HCT116 (cell line): Measurements from ENCODE around the gene COBL. TPM values are rescaled to one million over a fixed set of nuclear protein-coding genes. Genes with fewer than 3 reads are reported as not detected.

Source experiments
- ATAC-seq: fragments of 200-7000 bp; cut with Tn5 transposase; 2 replicates; pipeline ENCODE4 v1.9.1; 2020; ENCODE audit warnings: mild to moderate bottlenecking, moderate library complexity
- BruUV-seq: library from RNA; stranded (reverse); fragments of 400-500 nt; replicated peaks from 2 replicates; lab custom pipeline; 2021; lab: Mats Ljungman, UMichigan
- CTCF ChIA-PET: fragments of 300-600 bp; sonication (Branson Sonifier 250); formaldehyde crosslinking; loops from one replicate; lab custom pipeline; 2021; ENCODE audit warnings: antibody characterized with exemption; lab: Charles Lee
- POLR2A ChIA-PET: fragments of 300-600, 350-600 bp; sonication (Branson Sonifier 250); formaldehyde crosslinking; loops from one replicate; lab custom pipeline; 2021; ENCODE audit warnings: antibody characterized with exemption; lab: Charles Lee
- RAD21 ChIA-PET, 2 experiments: fragments of 300-600 bp; sonication (Branson Sonifier 250); formaldehyde crosslinking; loops; one replicate each; lab custom pipeline; 2023; ENCODE audit warnings: low total read pairs in 2 of 2; ENCODE audit not compliant: uncharacterized antibody in 2 of 2, unreplicated experiment in 2 of 2, low non-redundant PET in 1 of 2; lab: Charles Lee
- DNase-seq: peaks from one replicate; pipeline ENCODE4 v3.0.0-alpha.2; 2010; ENCODE audit warnings: low read depth, low spot score
- H2AFZ ChIP-seq: fragments of 200-600 bp; shearing (Covaris generic), sonication (generic); 2 replicates; pipeline ENCODE4 v1.6.1; 2017; ENCODE audit warnings: low read depth, mixed run types, mixed read lengths, antibody characterized with exemption, low read length; ENCODE audit not compliant: poor library complexity, severe bottlenecking
- H3K27ac ChIP-seq: 2 replicates; pipeline ENCODE4 v1.5.1; 2012; ENCODE audit warnings: low read depth, low read length
- H3K27me3 ChIP-seq: fragments of 200-600 bp; sonication (generic); 2 replicates; pipeline ENCODE4 v1.6.1; 2016; ENCODE audit warnings: mixed run types, low read length, mixed read lengths; ENCODE audit not compliant: insufficient read depth
- H3K36me3 ChIP-seq, 2 experiments: fragments of 200-500 bp in 1 of 2; fragments of 200-600 bp in 1 of 2; sonication (Bioruptor generic) in 1 of 2; sonication (generic) in 1 of 2; 2 replicates each; pipeline versions ENCODE4 v1.5.1 to v1.6.1; 2014 to 2016; ENCODE audit warnings: low read length in 2 of 2, inconsistent platforms in 1 of 2, mixed read lengths in 1 of 2, mixed run types in 1 of 2; ENCODE audit not compliant: insufficient read depth in 2 of 2, control insufficient read depth in 1 of 2
- H3K4me1 ChIP-seq, 2 experiments: fragments of 200-600 bp in 1 of 2; sonication (generic) in 1 of 2; 2 replicates each; pipeline versions ENCODE4 v1.5.1 to v1.6.1; 2012 to 2017; ENCODE audit warnings: low read length in 2 of 2, inconsistent platforms in 1 of 2, mild to moderate bottlenecking in 1 of 2, mixed read lengths in 1 of 2, mixed run types in 1 of 2, moderate library complexity in 1 of 2; ENCODE audit not compliant: insufficient read depth in 2 of 2, control insufficient read depth in 1 of 2
- H3K4me2 ChIP-seq: fragments of 200-600 bp; sonication (generic); 2 replicates; pipeline ENCODE4 v1.6.1; 2017; ENCODE audit warnings: mixed run types, low read length, mixed read lengths
- H3K4me3 ChIP-seq, 2 experiments: fragments of 200-600 bp in 1 of 2; sonication (generic) in 1 of 2; replicated peaks in 1 of 2; 2 replicates each; pipeline ENCODE4 v1.5.1; 2011 to 2016; ENCODE audit warnings: low read length in 2 of 2, control low read depth in 1 of 2, low read depth in 1 of 2, mild to moderate bottlenecking in 1 of 2, mixed read lengths in 1 of 2, mixed run types in 1 of 2
- H3K79me2 ChIP-seq: fragments of 200-600 bp; sonication (generic); 2 replicates; pipeline ENCODE4 v1.6.1; 2017; ENCODE audit warnings: mild to moderate bottlenecking, mixed run types, low read length, moderate library complexity, mixed read lengths; ENCODE audit not compliant: insufficient read depth
- H3K9ac ChIP-seq: fragments of 200-600 bp; sonication (generic); 2 replicates; pipeline ENCODE4 v1.6.1; 2016; ENCODE audit warnings: low read length, mixed read lengths
- H3K9me2 ChIP-seq: fragments of 200-600 bp; sonication (generic), shearing (Covaris generic); 2 replicates; pipeline ENCODE4 v1.6.1; 2017; ENCODE audit warnings: mixed run types, mild to moderate bottlenecking, moderate library complexity; ENCODE audit not compliant: insufficient read depth
- H3K9me3 ChIP-seq, 2 experiments: fragments of 200-500 bp in 1 of 2; fragments of 200-600 bp in 1 of 2; sonication (Bioruptor generic) in 1 of 2; sonication (generic) in 1 of 2; 2 replicates each; pipeline ENCODE4 v1.6.1; 2014 to 2017; ENCODE audit warnings: low read length in 2 of 2, mixed read lengths in 2 of 2, inconsistent platforms in 1 of 2, low read depth in 1 of 2, mild to moderate bottlenecking in 1 of 2, mixed run types in 1 of 2, moderate library complexity in 1 of 2; ENCODE audit not compliant: control insufficient read depth in 1 of 2, insufficient read depth in 1 of 2
- H4K20me1 ChIP-seq: fragments of 200-600 bp; sonication (generic), shearing (Covaris generic); 2 replicates; pipeline ENCODE4 v1.6.1; 2017; ENCODE audit warnings: mixed run types, mild to moderate bottlenecking, moderate library complexity; ENCODE audit not compliant: insufficient read depth
- ATF3 ChIP-seq: IDR thresholded peaks from 2 replicates; pipeline ENCODE4 v1.6.1; 2012
- EGR1 ChIP-seq: IDR thresholded peaks from 2 replicates; pipeline ENCODE4 v1.6.1; 2012; ENCODE audit warnings: low read depth
- EZH2phosphoT487 ChIP-seq: fragments of 200-600 bp; IDR thresholded peaks from 2 replicates; pipeline ENCODE4 v1.6.1; 2018; ENCODE audit warnings: antibody characterized with exemption, borderline replicate concordance
- JUND ChIP-seq: IDR thresholded peaks from 2 replicates; pipeline ENCODE4 v1.6.1; 2012
- SP1 ChIP-seq: IDR thresholded peaks from 2 replicates; pipeline ENCODE4 v1.6.1; 2012; ENCODE audit warnings: low read depth
- ZBTB33 ChIP-seq: IDR thresholded peaks from 2 replicates; pipeline ENCODE4 v1.6.1; 2011; ENCODE audit warnings: mild to moderate bottlenecking, low read length, moderate library complexity; ENCODE audit not compliant: insufficient replicate concordance; ENCODE audit errors: extremely low read depth
- ZNF274 ChIP-seq: fragments of 200-500 bp; sonication (Bioruptor generic); IDR thresholded peaks from 2 replicates; pipeline ENCODE4 v1.6.1; 2014; ENCODE audit warnings: mild to moderate bottlenecking, low read depth, low read length, inconsistent platforms
- intact Hi-C: fragments of 100-400 bp; cut with micrococcal nuclease; formaldehyde crosslinking; loops from 2 replicates; pipeline ENCODE4 v1.10.0; 2022
- total RNA-seq: library from RNA; stranded (reverse); gene quantifications from one replicate; pipeline ENCODE4 v1.2.1, GENCODE V29; 2021; ENCODE audit not compliant: unreplicated experiment

The COBL gene
- total RNA-seq, 1 experiment from 2014 or later, result 19.3 TPM

DNA sequence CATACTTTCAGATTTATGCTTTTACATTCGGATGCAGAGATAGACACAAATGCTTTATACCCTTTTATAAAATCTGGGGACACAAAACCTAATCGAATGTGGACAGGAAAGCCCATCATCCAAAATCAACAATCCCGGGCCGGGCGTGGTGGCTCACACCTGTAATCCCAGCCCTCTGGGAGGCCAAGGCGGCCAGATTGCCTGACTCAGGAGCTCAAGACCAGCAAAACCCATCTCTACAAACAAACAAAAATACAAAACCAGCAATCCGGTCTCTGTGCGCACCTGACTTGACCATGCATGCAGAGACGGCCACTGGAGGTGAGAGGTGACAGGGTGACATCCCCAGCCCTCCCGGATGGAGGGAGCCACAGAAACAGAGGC, 13.5 kb downstream of the COBL start (continued):
- TF ChIP-seq ZNF274, result no peak

DNA sequence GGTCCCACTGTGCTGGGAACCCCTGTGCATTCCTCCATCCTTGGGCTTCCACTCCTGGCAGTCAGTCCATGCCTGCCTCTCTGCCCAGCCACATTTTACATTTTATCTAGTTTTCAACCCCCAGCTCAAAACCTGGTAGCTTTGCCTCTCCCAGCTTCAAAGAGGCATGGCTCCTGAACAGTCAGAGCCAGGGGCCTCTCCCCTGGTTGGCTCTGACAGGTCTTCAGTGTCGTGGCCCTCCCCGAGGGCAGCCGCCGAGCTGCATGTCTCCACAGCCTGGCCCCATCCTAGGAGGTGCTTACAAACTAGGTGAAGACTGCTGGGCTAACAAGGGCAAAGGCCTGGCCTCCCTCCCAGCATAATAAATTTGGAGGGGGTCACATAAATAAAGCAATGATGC, 14.8 kb downstream of the COBL start:
- H2AFZ ChIP-seq, result no peak overlapping the region
- peaks cover 8% of the 10 kb centered on the region; the same call in 1 of the 2 replicates for H3K79me2 ChIP-seq
- no peak overlapping the region for H3K9ac ChIP-seq
- no peaks in the 10 kb centered on the region for H4K20me1 ChIP-seq
- no peaks in the 10 kb centered on the region for H3K36me3 ChIP-seq
- intact Hi-C loops, result no loop called here
- no peaks in the 10 kb centered on the region for H3K27me3 ChIP-seq
- no peak for ATAC-seq
- TF ChIP-seq SP1 (no peak), JUND (no peak), EZH2phosphoT487 (no peak), ATF3 (no peak), EGR1 (no peak), ZBTB33 (no peak)
- TF ChIP-seq, all 23 proteins: peak for 0
- no peak overlapping the region for H3K27ac ChIP-seq
- no peak for DNase-seq
- RAD21 ChIA-PET, result no interaction called here
- no peak overlapping the region for H3K4me3 ChIP-seq
- peaks cover 11 to 14% of the 10 kb centered on the region in 2 experiments for H3K4me1 ChIP-seq
- BruUV-seq, result no TSS peak
- H3K4me2 ChIP-seq, result no peak overlapping the region
- POLR2A ChIA-PET, result no interaction called here
- CTCF ChIA-PET, result no interaction called here
- H3K9me2 ChIP-seq, result no peaks in the 10 kb centered on the region
- H3K9me3 ChIP-seq, result no peaks in the 10 kb centered on the region
